K562 (cell line): ENCODE results near the gene MAP3K6. TPM values are rescaled to one million over a fixed set of nuclear protein-coding genes. Genes with fewer than 3 reads are reported as not detected.

Experiments
- CTCFL ChIP-seq: IDR thresholded peaks from 2 replicates; pipeline ENCODE4 v1.6.1; 2011; ENCODE audit warnings: borderline replicate concordance, low read depth, mild to moderate bottlenecking, moderate library complexity, low read length; ENCODE audit not compliant: insufficient read depth, poor library complexity, severe bottlenecking
- GATAD2B ChIP-seq: fragments of 450-650 bp; IDR thresholded peaks from 2 replicates; pipeline ENCODE4 v1.6.1; 2017; ENCODE audit warnings: mild to moderate bottlenecking, borderline replicate concordance
- IRF2 ChIP-seq: sonication (generic); formaldehyde crosslinking; IDR thresholded peaks from 2 replicates; pipeline ENCODE4 v1.8.1; 2022; ENCODE audit warnings: mild to moderate bottlenecking, missing genetic modification reagents
- MXI1 ChIP-seq: IDR thresholded peaks from 2 replicates; pipeline ENCODE4 v1.6.1; 2011; ENCODE audit warnings: low read depth, mild to moderate bottlenecking, improper control_type of control experiment, low read length
- SIX5 ChIP-seq, 2 experiments: IDR thresholded peaks; 2 replicates each; pipeline ENCODE4 v1.6.1; 2011; ENCODE audit warnings: low read length in 2 of 2, borderline replicate concordance in 1 of 2, low read depth in 1 of 2, mild to moderate bottlenecking in 1 of 2, moderate library complexity in 1 of 2; ENCODE audit not compliant: insufficient read depth in 1 of 2
- SLC30A9 ChIP-seq: fragments of 250-450 bp; sonication (Bioruptor Pico); IDR thresholded peaks from 2 replicates; pipeline ENCODE4 v1.8.0; 2022; ENCODE audit warnings: mild to moderate bottlenecking, moderate library complexity
- STAG1 ChIP-seq: sonication (generic); formaldehyde crosslinking; IDR thresholded peaks from 2 replicates; pipeline ENCODE4 v1.5.0; 2020; ENCODE audit warnings: missing genetic modification reagents, borderline replicate concordance
- STAT5B ChIP-seq: fragments of 250-450 bp; sonication (Bioruptor Pico); IDR thresholded peaks from 2 replicates; pipeline ENCODE4 v1.8.0; 2021; ENCODE audit warnings: mild to moderate bottlenecking, inconsistent platforms
- U2AF1 ChIP-seq: fragments of 200-400 bp; formaldehyde crosslinking; optimal IDR thresholded peaks from 2 replicates; pipeline ENCODE3; 2017; ENCODE audit warnings: mild to moderate bottlenecking, low read depth, low read length, moderate library complexity
- ZBTB17 ChIP-seq: fragments of 450-650 bp; formaldehyde crosslinking; IDR thresholded peaks from 2 replicates; pipeline ENCODE4 v1.4.0; 2020; ENCODE audit warnings: mild to moderate bottlenecking
- ZNF121 ChIP-seq: sonication (generic); formaldehyde crosslinking; conservative IDR thresholded peaks from 2 replicates; pipeline ENCODE4 v1.8.0; 2022; ENCODE audit warnings: missing genetic modification reagents
- polyA plus RNA-seq, 8 experiments: library from polyadenylated mRNA; depleted of rRNA in 4 of 8; stranded (reverse) in 5 of 8; unstranded in 3 of 8; fragments of >200 nt; fragmentation: Nextera tagmentation in 2 of 8; fragmentation: Illumina TruSeq in 1 of 8; extraction: Ambion mirVana in 2 of 8; extraction: Trizol in 1 of 8; gene quantifications; 2 replicates each; pipeline versions ENCODE4 v1.2.1 to v1.2.3, GENCODE V29; 2011 to 2014; ENCODE audit warnings: inconsistent platforms in 1 of 8, missing spikeins in 1 of 8
- total RNA-seq, 7 experiments: library from RNA; depleted of rRNA in 6 of 7; stranded (reverse); fragments of >200 nt in 6 of 7; fragmentation: Illumina TruSeq in 2 of 7; extraction: Trizol in 2 of 7; gene quantifications; 2 replicates each; pipeline versions ENCODE4 v1.2.1 to v1.2.3, GENCODE V29; 2011 to 2021; ENCODE audit warnings: low replicate concordance in 1 of 7
- TF ChIP-seq, protein P1 (sequence below): sonication (generic); formaldehyde crosslinking; IDR thresholded peaks from 2 replicates; pipeline ENCODE4 v1.8.0; 2022; ENCODE audit warnings: mild to moderate bottlenecking, missing genetic modification reagents, borderline replicate concordance
- TF ChIP-seq, protein P2 (sequence below): fragments of 250-450 bp; sonication (Bioruptor Pico); IDR thresholded peaks from 2 replicates; pipeline ENCODE4 v1.8.0; 2021; ENCODE audit warnings: mild to moderate bottlenecking, moderate library complexity
- TF ChIP-seq, protein P3 (sequence below), 3 experiments: IDR thresholded peaks in 2 of 3; conservative IDR thresholded peaks in 1 of 3; 2 replicates each; pipeline ENCODE4 v1.5.1; 2011 to 2012; ENCODE audit warnings: low read length in 3 of 3, mild to moderate bottlenecking in 3 of 3, control low read depth in 2 of 3, improper control_type of control experiment in 1 of 3, inconsistent platforms in 1 of 3, low read depth in 1 of 3, mixed read lengths in 1 of 3, moderate library complexity in 1 of 3; ENCODE audit not compliant: insufficient read depth in 2 of 3
- TF ChIP-seq, protein P4 (sequence below): IDR thresholded peaks from 2 replicates; pipeline ENCODE4 v1.6.1; 2016; ENCODE audit warnings: missing genetic modification characterization, missing compliant biosample characterization

Gene MAP3K6
- total and polyA plus RNA-seq, 9 of the 15 experiments (the other 6 are each of a cell fraction or from before 2014, with no cell fraction given), result 0.99 to 21.9 (median 7.0) TPM

GRCh38 chr1:27392096-27392777 is 25.5 kb upstream of the MAP3K6 start, which contains the start of gene GPR3 (continued):
- TF ChIP-seq ZNF121 (CRISPR knock-in tag), result no peak
- TF ChIP-seq MXI1, result no peak
- TF ChIP-seq GATAD2B, result peak; percentile 94; the same call in 1 of the 2 replicates
- TF ChIP-seq STAG1 (CRISPR knock-in tag), result no peak
- TF ChIP-seq SIX5 (IDR thresholded peaks at IDR 0.05; ENCODE audit: borderline replicate concordance in 1 of 2, insufficient read depth in 1 of 2, low read depth in 1 of 2, low read length in 2 of 2), result no peak
- TF ChIP-seq, protein P1, sequence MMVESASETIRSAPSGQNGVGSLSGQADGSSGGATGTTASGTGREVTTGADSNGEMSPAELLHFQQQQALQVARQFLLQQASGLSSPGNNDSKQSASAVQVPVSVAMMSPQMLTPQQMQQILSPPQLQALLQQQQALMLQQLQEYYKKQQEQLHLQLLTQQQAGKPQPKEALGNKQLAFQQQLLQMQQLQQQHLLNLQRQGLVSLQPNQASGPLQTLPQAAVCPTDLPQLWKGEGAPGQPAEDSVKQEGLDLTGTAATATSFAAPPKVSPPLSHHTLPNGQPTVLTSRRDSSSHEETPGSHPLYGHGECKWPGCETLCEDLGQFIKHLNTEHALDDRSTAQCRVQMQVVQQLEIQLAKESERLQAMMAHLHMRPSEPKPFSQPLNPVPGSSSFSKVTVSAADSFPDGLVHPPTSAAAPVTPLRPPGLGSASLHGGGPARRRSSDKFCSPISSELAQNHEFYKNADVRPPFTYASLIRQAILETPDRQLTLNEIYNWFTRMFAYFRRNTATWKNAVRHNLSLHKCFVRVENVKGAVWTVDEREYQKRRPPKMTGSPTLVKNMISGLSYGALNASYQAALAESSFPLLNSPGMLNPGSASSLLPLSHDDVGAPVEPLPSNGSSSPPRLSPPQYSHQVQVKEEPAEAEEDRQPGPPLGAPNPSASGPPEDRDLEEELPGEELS, result no peak
- no peak for TF ChIP-seq SLC30A9 (CRISPR knock-in tag)
- TF ChIP-seq, protein P2, sequence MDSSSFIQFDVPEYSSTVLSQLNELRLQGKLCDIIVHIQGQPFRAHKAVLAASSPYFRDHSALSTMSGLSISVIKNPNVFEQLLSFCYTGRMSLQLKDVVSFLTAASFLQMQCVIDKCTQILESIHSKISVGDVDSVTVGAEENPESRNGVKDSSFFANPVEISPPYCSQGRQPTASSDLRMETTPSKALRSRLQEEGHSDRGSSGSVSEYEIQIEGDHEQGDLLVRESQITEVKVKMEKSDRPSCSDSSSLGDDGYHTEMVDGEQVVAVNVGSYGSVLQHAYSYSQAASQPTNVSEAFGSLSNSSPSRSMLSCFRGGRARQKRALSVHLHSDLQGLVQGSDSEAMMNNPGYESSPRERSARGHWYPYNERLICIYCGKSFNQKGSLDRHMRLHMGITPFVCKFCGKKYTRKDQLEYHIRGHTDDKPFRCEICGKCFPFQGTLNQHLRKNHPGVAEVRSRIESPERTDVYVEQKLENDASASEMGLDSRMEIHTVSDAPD, result no peak
- no peak for TF ChIP-seq ZBTB17 (CRISPR knock-in tag)
- no peak for TF ChIP-seq IRF2
- TF ChIP-seq, protein P3, sequence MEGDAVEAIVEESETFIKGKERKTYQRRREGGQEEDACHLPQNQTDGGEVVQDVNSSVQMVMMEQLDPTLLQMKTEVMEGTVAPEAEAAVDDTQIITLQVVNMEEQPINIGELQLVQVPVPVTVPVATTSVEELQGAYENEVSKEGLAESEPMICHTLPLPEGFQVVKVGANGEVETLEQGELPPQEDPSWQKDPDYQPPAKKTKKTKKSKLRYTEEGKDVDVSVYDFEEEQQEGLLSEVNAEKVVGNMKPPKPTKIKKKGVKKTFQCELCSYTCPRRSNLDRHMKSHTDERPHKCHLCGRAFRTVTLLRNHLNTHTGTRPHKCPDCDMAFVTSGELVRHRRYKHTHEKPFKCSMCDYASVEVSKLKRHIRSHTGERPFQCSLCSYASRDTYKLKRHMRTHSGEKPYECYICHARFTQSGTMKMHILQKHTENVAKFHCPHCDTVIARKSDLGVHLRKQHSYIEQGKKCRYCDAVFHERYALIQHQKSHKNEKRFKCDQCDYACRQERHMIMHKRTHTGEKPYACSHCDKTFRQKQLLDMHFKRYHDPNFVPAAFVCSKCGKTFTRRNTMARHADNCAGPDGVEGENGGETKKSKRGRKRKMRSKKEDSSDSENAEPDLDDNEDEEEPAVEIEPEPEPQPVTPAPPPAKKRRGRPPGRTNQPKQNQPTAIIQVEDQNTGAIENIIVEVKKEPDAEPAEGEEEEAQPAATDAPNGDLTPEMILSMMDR (IDR thresholded peaks at IDR 0.05 in 2 of 3, conservative IDR thresholded peaks at IDR 0.05 in 1 of 3; ENCODE audit: insufficient read depth in 2 of 3, low read depth in 1 of 3, low read length in 3 of 3), result peak; percentile 68 to 89 (median 84)
- peak; percentile 98 for TF ChIP-seq CTCFL
- TF ChIP-seq, protein P4, sequence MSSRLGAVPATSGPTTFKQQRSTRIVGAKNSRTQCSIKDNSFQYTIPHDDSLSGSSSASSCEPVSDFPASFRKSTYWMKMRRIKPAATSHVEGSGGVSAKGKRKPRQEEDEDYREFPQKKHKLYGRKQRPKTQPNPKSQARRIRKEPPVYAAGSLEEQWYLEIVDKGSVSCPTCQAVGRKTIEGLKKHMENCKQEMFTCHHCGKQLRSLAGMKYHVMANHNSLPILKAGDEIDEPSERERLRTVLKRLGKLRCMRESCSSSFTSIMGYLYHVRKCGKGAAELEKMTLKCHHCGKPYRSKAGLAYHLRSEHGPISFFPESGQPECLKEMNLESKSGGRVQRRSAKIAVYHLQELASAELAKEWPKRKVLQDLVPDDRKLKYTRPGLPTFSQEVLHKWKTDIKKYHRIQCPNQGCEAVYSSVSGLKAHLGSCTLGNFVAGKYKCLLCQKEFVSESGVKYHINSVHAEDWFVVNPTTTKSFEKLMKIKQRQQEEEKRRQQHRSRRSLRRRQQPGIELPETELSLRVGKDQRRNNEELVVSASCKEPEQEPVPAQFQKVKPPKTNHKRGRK (tag), result no peak
- no peak for TF ChIP-seq U2AF1
- no peak for TF ChIP-seq STAT5B (CRISPR knock-in tag)
